ENCODE measurements around the gene BPIFB3. TPM values are rescaled to one million over a fixed set of nuclear protein-coding genes. Genes with fewer than 3 reads are reported as not detected.

Gene BPIFB3
- total and polyA plus RNA-seq, 2 of the 13 experiments (the other 11 are each of a cell fraction or from before 2014, with no cell fraction given) = 0.09 TPM; not detected in 1

GRCh38 chr20:33025318-33025876 is 28.3 kb upstream of the BPIFB3 start (continued):
- no peak for TF ChIP-seq KDM1A (CRISPR knock-in tag; IDR thresholded peaks at IDR 0.05)
- TF ChIP-seq ZEB1 (IDR thresholded peaks at IDR 0.05; ENCODE audit: insufficient replicate concordance, low read depth) = no peak
- no peak for TF ChIP-seq ZNF121 (CRISPR knock-in tag; IDR thresholded peaks at IDR 0.05)
- peak; percentile 80 for TF ChIP-seq POLR2AphosphoS5 (IDR thresholded peaks at IDR 0.05; ENCODE audit: low read depth, low read length)
- TF ChIP-seq KMT2B (CRISPR knock-in tag; IDR thresholded peaks at IDR 0.05) = peak; percentile 48
- no peak for TF ChIP-seq ARNT (IDR thresholded peaks at IDR 0.05)
- TF ChIP-seq ZNF781 (CRISPR knock-in tag; IDR thresholded peaks at IDR 0.05; ENCODE audit: borderline replicate concordance, not compliant biosample characterization) = no peak
- 0 out of 2 replicates have a peak, but pooled peaks have one; percentile 33 for TF ChIP-seq ZNF589 (CRISPR knock-in tag; conservative IDR thresholded peaks at IDR 0.05)
- TF ChIP-seq ZNF354B (CRISPR knock-in tag; IDR thresholded peaks at IDR 0.05) = no peak
- TF ChIP-seq TEF (CRISPR knock-in tag; IDR thresholded peaks at IDR 0.05) = no peak
- no peak for TF ChIP-seq RXRB (CRISPR knock-in tag; IDR thresholded peaks at IDR 0.05; ENCODE audit: borderline replicate concordance)
- TF ChIP-seq ZBTB2 (CRISPR knock-in tag; IDR thresholded peaks at IDR 0.05; ENCODE audit: low read depth) = 0 out of 2 replicates have a peak, but pooled peaks have one; percentile 28
- TF ChIP-seq ATF6 (CRISPR knock-in tag; conservative IDR thresholded peaks at IDR 0.05) = no peak
- no peak for TF ChIP-seq ISL2 (CRISPR knock-in tag; IDR thresholded peaks at IDR 0.05)
- no peak for TF ChIP-seq ZHX1 (CRISPR knock-in tag; IDR thresholded peaks at IDR 0.05; ENCODE audit: low read depth)
- no peak for TF ChIP-seq CEBPG (CRISPR knock-in tag; IDR thresholded peaks at IDR 0.05)
- TF ChIP-seq ZXDC (CRISPR knock-in tag; IDR thresholded peaks at IDR 0.05) = peak; percentile 41; the same call in 1 of the 2 replicates
- no peak for TF ChIP-seq MIXL1 (CRISPR knock-in tag; IDR thresholded peaks at IDR 0.05)
- TF ChIP-seq SIX4 (CRISPR knock-in tag; IDR thresholded peaks at IDR 0.05) = no peak
